HepG2 (cell line): ENCODE results near the gene MCM3AP. TPM values are rescaled to one million over a fixed set of nuclear protein-coding genes. Genes with fewer than 3 reads are reported as not detected.

Source experiments
- ARNT2 ChIP-seq: sonication (generic); formaldehyde crosslinking; IDR thresholded peaks from 2 replicates; pipeline ENCODE4 v1.8.0; 2022; ENCODE audit warnings: mild to moderate bottlenecking, low read depth, missing genetic modification reagents, moderate library complexity
- ATF2 ChIP-seq: sonication (generic); formaldehyde crosslinking; IDR thresholded peaks from 2 replicates; pipeline ENCODE4 v1.4.0; 2020; ENCODE audit warnings: missing genetic modification reagents
- ATF7-NPFF ChIP-seq: sonication (generic); formaldehyde crosslinking; IDR thresholded peaks from 2 replicates; pipeline ENCODE4 v1.8.1; 2023; ENCODE audit warnings: mild to moderate bottlenecking, low read depth, missing genetic modification reagents, moderate library complexity
- CENPT ChIP-seq: sonication (generic); formaldehyde crosslinking; IDR thresholded peaks from 2 replicates; pipeline ENCODE4 v1.8.0; 2022; ENCODE audit warnings: low read depth, mild to moderate bottlenecking, moderate library complexity, missing genetic modification reagents
- E2F2 ChIP-seq: sonication (generic); formaldehyde crosslinking; IDR thresholded peaks from 2 replicates; pipeline ENCODE4 v1.4.0; 2020; ENCODE audit warnings: missing genetic modification reagents, borderline replicate concordance
- EED ChIP-seq: sonication (generic); formaldehyde crosslinking; IDR thresholded peaks from 2 replicates; pipeline ENCODE4 v1.5.0; 2020; ENCODE audit warnings: mild to moderate bottlenecking, missing genetic modification reagents
- ETV5 ChIP-seq: IDR thresholded peaks from 2 replicates; pipeline ENCODE4 v1.6.1; 2018; ENCODE audit warnings: missing biosample characterization, missing genetic modification reagents, inconsistent platforms, borderline replicate concordance
- FOXA3 ChIP-seq: IDR thresholded peaks from 2 replicates; pipeline ENCODE4 v1.6.1; 2016; ENCODE audit warnings: missing genetic modification reagents, missing compliant biosample characterization
- HNRNPUL1 ChIP-seq: fragments of 200-400 bp; formaldehyde crosslinking; IDR thresholded peaks from 2 replicates; pipeline ENCODE4 v1.6.1; 2017; ENCODE audit warnings: low read depth, mild to moderate bottlenecking, low read length, moderate library complexity
- JUN ChIP-seq: sonication (generic); formaldehyde crosslinking; IDR thresholded peaks from 2 replicates; pipeline ENCODE4 v1.4.0; 2020; ENCODE audit warnings: mild to moderate bottlenecking, missing genetic modification reagents
- KDM6A ChIP-seq: IDR thresholded peaks from 2 replicates; pipeline ENCODE4 v1.6.1; 2016; ENCODE audit warnings: low read depth
- MED1 ChIP-seq: sonication (generic); formaldehyde crosslinking; IDR thresholded peaks from 2 replicates; pipeline ENCODE4 v1.4.0; 2020; ENCODE audit warnings: missing genetic modification reagents
- MLLT10 ChIP-seq: sonication (generic); formaldehyde crosslinking; IDR thresholded peaks from 2 replicates; pipeline ENCODE4 v1.4.0; 2020; ENCODE audit warnings: missing genetic modification reagents
- NONO ChIP-seq, 2 experiments: fragments of 450-650 bp in 1 of 2; sonication (generic) in 1 of 2; formaldehyde crosslinking in 1 of 2; IDR thresholded peaks in 1 of 2; conservative IDR thresholded peaks in 1 of 2; 2 replicates each; pipeline versions ENCODE4 v1.6.1 to v1.8.0; 2017 to 2022; ENCODE audit warnings: mild to moderate bottlenecking in 1 of 2, missing genetic modification reagents in 1 of 2, moderate library complexity in 1 of 2
- SP5 ChIP-seq: IDR thresholded peaks from 2 replicates; pipeline ENCODE4 v1.6.1; 2016; ENCODE audit warnings: low read depth, borderline replicate concordance
- XRCC5 ChIP-seq: fragments of 200-400 bp; formaldehyde crosslinking; optimal IDR thresholded peaks from 2 replicates; pipeline ENCODE3; 2017; ENCODE audit warnings: mild to moderate bottlenecking, low read length
- ZFY ChIP-seq: sonication (generic); formaldehyde crosslinking; IDR thresholded peaks from 2 replicates; pipeline ENCODE4 v1.4.0; 2020; ENCODE audit warnings: missing genetic modification reagents
- ZKSCAN5 ChIP-seq: sonication (generic); formaldehyde crosslinking; IDR thresholded peaks from 2 replicates; pipeline ENCODE4 v1.5.1; 2020; ENCODE audit warnings: mild to moderate bottlenecking, missing genetic modification reagents
- ZNF230 ChIP-seq: sonication (generic); formaldehyde crosslinking; IDR thresholded peaks from 2 replicates; pipeline ENCODE4 v1.4.0; 2020; ENCODE audit warnings: mild to moderate bottlenecking, missing genetic modification reagents
- ZNF251 ChIP-seq: sonication (generic); formaldehyde crosslinking; IDR thresholded peaks from 2 replicates; pipeline ENCODE4 v1.9.0; 2021; ENCODE audit warnings: mild to moderate bottlenecking, missing genetic modification reagents
- ZNF317 ChIP-seq: sonication (generic); formaldehyde crosslinking; IDR thresholded peaks from 2 replicates; pipeline ENCODE4 v1.5.0; 2020; ENCODE audit warnings: mild to moderate bottlenecking, missing genetic modification reagents
- ZNF331 ChIP-seq: sonication (generic); formaldehyde crosslinking; IDR thresholded peaks from 2 replicates; pipeline ENCODE4 v1.4.0; 2020; ENCODE audit warnings: missing genetic modification reagents
- ZNF33B ChIP-seq: sonication (generic); formaldehyde crosslinking; IDR thresholded peaks from 2 replicates; pipeline ENCODE4 v1.5.1; 2020; ENCODE audit warnings: mild to moderate bottlenecking, missing genetic modification reagents
- ZNF430 ChIP-seq: sonication (generic); formaldehyde crosslinking; IDR thresholded peaks from 2 replicates; pipeline ENCODE4 v1.9.0; 2021; ENCODE audit warnings: mild to moderate bottlenecking, missing genetic modification reagents
- ZNF558 ChIP-seq: sonication (generic); formaldehyde crosslinking; IDR thresholded peaks from 2 replicates; pipeline ENCODE4 v1.9.0; 2022; ENCODE audit warnings: mild to moderate bottlenecking, missing genetic modification reagents, borderline replicate concordance
- ZNF7 ChIP-seq: IDR thresholded peaks from 2 replicates; pipeline ENCODE4 v1.6.1; 2016; ENCODE audit warnings: missing biosample characterization, missing genetic modification reagents
- ZNF724P ChIP-seq: sonication (generic); formaldehyde crosslinking; IDR thresholded peaks from 2 replicates; pipeline ENCODE4 v1.8.0; 2022; ENCODE audit warnings: missing genetic modification reagents, borderline replicate concordance
- ZNF776 ChIP-seq: sonication (generic); formaldehyde crosslinking; IDR thresholded peaks from 2 replicates; pipeline ENCODE4 v1.4.0; 2020; ENCODE audit warnings: mild to moderate bottlenecking, missing genetic modification reagents
- ZNF83 ChIP-seq: sonication (generic); formaldehyde crosslinking; IDR thresholded peaks from 2 replicates; pipeline ENCODE4 v1.4.0; 2020; ENCODE audit warnings: missing genetic modification reagents, mild to moderate bottlenecking, borderline replicate concordance
- polyA plus RNA-seq, 8 experiments: library from polyadenylated mRNA; depleted of rRNA in 3 of 8; stranded (reverse) in 7 of 8; unstranded in 1 of 8; fragments of >200 nt; fragmentation: Illumina TruSeq in 4 of 8; extraction: Trizol in 4 of 8; gene quantifications; 2 replicates each; pipeline versions ENCODE4 v1.2.1 to v1.2.3, GENCODE V29; 2011 to 2016; ENCODE audit warnings: low read depth in 4 of 8, missing spikeins in 1 of 8, mixed read lengths in 1 of 8; ENCODE audit not compliant: insufficient read depth in 1 of 8
- total RNA-seq, 5 experiments: library from RNA; depleted of rRNA; stranded (reverse); fragments of >200 nt; fragmentation: Illumina TruSeq; extraction: Trizol; gene quantifications; 2 replicates each; pipeline ENCODE4 v1.2.3, GENCODE V29; 2016; ENCODE audit warnings: low read depth in 1 of 5

MCM3AP gene
- total and polyA plus RNA-seq, 2 of the 13 experiments (the other 11 are each of a cell fraction or from before 2014, with no cell fraction given), result 27.0 to 54.7 TPM

GRCh38 chr21:46324390-46325072 is 39.1 kb upstream of the MCM3AP start (continued):
- TF ChIP-seq ATF2 (CRISPR knock-in tag) (no peak), ARNT2 (CRISPR knock-in tag) (no peak; the same call in 1 of the 2 replicates), NONO (IDR thresholded peaks at IDR 0.05) (no peak), NONO (CRISPR knock-in tag; conservative IDR thresholded peaks at IDR 0.05) (peak; percentile 3; the same call in 1 of the 2 replicates), ZNF558 (CRISPR knock-in tag) (no peak), E2F2 (CRISPR knock-in tag) (peak; percentile 63; the same call in 1 of the 2 replicates), ZKSCAN5 (CRISPR knock-in tag) (no peak), XRCC5 (no peak), ZNF251 (CRISPR knock-in tag) (no peak), SP5 (0 out of 2 replicates have a peak, but pooled peaks have one; percentile 27), MLLT10 (CRISPR knock-in tag) (no peak), EED (CRISPR knock-in tag) (no peak), ZNF7 (CRISPR knock-in tag) (no peak), ATF7-NPFF (CRISPR knock-in tag) (no peak; the same call in 1 of the 2 replicates), ZNF83 (CRISPR knock-in tag) (no peak), ZFY (CRISPR knock-in tag) (peak; percentile 79), FOXA3 (CRISPR knock-in tag) (no peak), ZNF430 (CRISPR knock-in tag) (no peak), ZNF33B (CRISPR knock-in tag) (no peak), ETV5 (CRISPR knock-in tag) (no peak), ZNF724P (CRISPR knock-in tag) (0 out of 2 replicates have a peak, but pooled peaks have one; percentile 20), HNRNPUL1 (no peak), KDM6A (CRISPR knock-in tag) (no peak), CENPT (CRISPR knock-in tag) (no peak), JUN (CRISPR knock-in tag) (no peak), ZNF331 (CRISPR knock-in tag) (no peak), ZNF230 (CRISPR knock-in tag) (no peak; the same call in 1 of the 2 replicates), ZNF317 (CRISPR knock-in tag) (no peak), ZNF776 (CRISPR knock-in tag) (peak; percentile 11; the same call in 1 of the 2 replicates), MED1 (0 out of 2 replicates have a peak, but pooled peaks have one; percentile 6)
